Kasumi-1 (cell line): ENCODE measurements around the gene TRAF7.
"Not testable (repeated sequence)": the region's sequence is repeated elsewhere in the genome, so short reads cannot be mapped to it uniquely, and the experiment has no call there.

Source experiments
- DNase-seq, 2 experiments: peaks; one replicate each; lab custom pipeline; 2025; lab: John Stamatoyannopoulos, UW

The TRAF7 gene

DNA sequence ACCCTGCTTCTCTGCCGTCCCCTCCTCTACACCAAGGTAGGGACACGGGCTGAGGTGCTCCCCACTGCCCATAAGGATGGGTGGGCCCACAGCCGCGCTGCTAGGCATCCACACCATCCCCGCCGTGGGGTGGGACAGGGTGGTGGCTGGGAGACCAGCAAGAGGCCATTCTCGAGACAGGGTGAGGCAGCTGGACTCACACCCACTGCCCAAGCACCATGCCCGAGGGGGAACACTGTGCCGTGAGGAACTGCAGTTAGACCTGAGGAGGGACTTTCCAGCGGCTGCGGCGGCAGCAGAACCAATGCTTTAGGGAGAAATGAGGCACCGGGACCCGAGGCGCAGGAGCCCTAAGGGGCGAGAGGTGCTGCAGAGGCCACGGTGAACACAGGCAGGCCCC, 33.2 kb upstream of the TRAF7 start:
- DNase-seq = no peak

DNA sequence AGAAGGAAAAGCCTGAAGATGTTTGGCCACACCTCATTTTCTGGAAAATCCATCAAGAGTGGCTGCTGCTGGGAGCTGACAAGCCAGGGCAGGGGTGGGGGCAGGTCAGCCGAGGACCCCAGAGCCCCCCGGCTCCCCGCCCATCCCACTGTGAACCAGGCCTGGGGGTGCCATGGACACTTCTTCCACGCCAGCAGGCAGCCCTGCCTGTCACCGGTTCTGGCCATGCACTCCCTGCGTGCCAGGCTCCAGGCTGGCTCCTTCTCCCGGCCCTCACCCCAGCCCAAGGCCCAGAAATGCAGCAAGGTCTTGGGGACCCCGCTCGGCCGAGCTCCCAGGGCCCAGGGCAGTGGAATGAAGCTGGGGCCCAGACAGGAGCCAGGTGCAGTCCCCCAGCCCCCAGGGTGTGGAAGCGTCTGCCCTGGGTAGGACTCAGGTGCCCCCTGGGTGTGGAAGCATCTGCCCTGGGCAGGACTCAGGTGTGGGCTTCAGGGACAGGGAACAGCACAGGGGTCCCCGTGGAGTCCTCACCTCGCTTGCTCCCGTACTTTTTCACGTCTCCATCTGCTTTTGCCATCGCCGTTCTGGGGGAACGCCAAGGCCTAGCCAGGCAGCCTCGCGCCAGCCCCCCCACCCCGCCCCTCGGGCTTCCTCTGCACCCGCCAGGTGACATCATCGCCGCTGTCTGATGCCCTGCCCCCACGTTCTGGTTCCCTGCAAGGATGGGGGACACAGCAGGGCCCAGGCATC, 32.5 kb upstream of the TRAF7 start:
- not testable (repeated sequence) for DNase-seq

DNA sequence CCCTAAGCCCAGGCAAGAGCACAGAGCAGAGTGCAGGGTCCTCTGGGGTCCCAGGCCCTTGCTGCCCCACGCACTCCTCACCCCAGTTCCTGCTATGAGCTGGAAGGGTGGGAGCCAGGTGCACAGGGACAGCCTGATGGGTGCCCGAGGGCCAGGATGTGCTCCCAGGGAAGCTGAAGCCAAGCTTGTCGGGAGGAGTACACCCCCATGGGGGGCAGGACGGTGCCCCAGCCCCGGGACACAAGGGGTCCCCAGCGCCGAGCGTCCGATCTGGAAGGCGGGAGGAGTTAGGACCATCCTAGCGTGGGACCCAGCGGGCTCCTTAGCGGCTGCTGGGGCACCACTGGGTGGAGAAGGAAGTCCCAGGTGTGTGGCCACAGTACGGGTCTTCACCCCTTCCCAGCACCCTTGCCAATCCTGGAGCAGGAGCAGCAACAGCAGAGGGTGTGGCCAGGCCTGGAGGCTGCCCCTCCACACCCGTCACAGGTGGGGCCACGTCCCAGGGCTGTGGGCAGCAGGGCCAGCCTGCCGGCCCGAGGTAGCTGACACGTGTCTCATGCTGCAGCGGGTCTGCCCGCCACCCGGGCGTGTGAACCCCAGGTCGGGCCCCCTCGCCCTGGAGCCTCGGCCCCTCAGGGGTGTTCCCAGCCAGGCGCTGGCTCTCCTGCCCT, 31.7 kb upstream of the TRAF7 start:
- DNase-seq = not testable (repeated sequence)

DNA sequence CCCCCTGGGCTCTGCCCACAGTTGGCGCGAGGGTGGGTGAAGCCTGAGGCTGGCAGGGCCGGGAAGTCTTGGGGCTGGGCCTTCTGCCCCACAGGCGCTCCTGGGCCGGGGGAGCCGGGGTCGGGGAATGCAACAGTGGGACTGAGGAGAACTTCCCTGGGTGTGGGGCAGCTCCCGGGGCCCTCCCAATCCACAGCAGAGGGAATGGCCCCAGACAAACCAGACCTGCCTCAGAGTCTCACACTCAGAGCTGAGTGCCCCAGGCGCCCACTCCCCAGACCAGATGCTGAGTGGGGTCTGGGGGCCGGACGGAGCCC, 31.2 kb upstream of the TRAF7 start:
- DNase-seq = not testable (repeated sequence)

DNA sequence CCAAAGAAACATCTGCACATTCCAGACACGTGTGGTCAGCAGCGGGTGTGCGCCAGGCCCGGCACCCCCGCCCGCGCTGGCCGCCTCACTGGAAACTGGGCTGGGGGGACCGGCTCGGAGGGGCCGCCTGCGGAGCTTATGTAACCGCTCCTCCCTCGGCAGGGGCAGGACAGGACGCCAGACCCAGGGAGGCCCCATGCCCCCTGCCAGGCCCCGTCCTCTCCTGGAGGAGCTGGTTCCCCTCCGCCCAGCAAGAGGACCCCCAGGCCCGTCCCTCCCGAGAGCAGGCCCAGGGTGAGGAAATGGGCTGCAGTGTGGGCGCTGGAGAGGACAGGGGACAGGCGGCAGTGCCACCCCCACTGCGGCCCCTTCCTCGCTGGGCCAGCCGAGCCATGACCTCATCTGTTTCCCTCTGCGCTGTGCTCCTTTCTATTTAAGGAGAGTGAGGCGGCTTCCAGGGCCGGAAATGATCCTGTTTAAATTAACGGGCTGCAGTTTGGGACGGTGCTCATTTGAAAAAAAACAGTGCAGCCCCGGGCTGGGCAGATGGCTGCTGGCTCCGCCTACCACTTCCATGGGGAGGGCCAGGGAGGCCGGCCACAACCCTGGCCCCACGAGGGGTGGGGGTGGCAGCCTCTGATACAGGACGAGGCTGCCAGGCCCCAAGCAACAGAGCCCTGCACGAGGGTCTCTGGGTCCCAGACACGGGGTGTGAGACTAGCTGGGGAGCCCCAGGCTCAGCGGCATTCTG, 30.7 kb upstream of the TRAF7 start:
- peak; percentile 29 to 45 for DNase-seq

DNA sequence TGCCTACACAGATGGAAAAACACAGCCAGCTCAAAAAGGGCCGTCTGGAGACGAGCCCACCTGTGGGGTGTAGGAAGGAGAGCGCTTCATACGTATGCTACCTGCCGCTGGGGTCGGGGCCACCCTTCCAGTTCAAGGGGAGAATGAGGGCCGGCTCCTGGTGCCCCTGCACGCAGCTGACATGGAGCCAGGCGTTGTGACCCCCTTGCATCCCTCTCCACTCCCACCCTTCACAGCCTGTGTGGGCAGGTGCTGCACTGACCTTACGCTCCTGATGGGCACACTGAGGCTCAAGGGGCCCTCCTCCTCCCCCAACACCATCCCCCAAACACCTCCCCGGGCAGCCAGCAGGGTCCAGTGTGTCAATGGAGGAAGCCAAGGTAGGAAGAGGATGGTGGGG, 30.0 kb upstream of the TRAF7 start:
- not testable (repeated sequence) for DNase-seq

DNA sequence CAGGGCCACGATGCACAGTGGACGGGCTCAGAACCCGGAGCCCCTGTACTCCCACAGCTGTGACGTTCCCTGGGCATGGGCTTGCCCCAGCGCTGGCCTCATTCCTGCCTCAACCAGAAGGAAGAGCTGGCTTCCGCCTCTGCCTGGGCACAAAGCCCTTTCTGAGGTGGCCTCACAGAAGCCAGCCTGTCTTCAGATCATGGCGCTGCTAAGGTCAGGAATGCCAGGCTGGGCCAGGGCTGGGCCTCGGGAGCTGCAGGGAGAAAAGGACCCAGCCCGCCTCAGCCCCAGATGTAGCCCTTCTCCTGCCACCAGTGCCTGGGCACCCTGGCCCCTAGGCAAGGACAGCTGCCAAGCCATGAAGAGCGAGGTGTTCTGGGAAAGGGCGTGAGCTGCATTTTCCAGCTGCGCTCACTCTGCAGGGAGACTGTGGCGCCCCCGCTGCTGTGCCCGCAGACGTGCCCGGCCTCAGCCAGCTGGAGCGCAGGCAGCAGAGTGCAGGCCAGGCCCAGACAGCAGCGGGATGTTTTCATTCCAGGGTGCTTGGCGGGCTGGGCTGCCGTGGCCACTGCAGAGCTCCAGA, 29.3 kb upstream of the TRAF7 start:
- not testable (repeated sequence) for DNase-seq

DNA sequence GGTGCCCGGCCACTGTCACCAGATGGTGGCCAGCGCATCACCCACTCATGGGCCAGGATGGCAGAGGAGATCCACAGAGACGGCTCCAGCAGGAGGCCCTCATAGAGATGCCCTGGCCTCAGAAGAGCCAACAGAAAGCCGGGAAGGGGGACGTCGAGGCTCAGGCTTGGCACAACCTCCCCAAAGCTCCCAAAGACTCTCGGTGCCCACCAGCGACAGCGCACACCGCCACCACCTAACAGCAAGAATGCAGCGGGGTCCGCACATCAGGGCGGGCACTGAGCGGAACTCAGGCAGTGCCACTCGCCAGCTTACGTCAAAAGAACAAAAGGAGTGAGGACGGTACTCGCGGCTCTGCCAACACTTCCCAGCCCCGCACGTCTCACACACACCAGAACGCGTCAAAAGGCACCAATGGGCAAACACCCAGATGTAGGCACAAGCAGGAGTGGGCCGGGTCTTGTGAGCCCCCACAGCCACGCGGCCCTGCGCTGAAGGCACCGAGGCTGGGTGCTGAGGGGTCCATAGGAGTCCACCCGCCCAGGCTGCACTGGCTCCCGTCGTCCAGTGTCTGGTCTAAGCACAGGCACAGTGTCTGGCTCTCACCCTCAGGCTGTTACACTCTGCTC, 28.5 kb upstream of the TRAF7 start:
- DNase-seq = not testable (repeated sequence)

DNA sequence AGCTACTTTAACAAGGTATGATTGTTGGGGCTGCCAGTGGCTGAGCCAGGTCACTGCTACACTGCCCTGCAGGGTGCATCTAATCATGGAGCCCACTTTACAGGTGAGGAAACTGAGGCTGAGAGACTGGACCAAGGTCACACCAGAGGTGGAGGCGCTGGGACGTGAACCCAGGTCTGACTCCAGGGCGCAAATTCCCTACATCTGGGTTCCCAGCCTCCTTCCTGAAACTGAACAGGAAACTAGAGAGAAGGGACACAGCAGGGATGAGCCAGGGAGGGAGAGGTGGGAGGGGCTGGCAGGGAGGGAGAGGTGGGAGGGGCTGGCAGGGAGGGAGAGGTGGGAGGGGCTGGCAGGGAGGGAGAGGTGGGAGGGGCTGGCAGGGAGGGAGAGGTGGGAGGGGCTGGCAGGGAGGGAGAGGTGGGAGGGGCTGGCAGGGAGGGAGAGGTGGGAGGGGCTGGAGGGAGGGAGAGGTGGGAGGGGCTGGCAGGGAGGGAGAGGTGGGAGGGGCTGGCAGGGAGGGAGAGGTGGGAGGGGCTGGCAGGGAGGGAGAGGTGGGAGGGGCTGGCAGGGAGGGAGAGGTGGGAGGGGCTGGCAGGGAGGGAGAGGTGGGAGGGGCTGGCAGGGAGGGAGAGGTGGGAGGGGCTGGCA, 27.8 kb upstream of the TRAF7 start:
- DNase-seq = not testable (repeated sequence)

DNA sequence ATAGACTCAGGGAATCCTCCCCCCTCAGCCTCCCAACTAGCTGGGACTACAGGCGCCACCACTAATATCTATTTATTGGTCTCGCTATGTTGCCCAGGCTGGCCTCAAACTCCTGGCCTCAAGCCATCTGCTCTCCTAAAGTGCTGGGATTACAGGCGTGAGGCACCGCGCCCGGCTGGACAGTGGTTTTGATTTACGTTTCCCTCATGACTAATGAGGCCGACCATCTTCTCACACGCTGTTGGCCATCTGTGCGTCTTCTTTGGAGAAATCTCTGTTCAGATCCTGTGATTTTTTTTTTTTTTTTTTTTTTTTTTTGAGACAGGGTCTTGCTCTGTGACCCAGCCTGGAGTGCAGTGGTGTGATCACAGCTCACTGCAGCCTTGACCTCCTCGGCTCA, 26.3 kb upstream of the TRAF7 start:
- not testable (repeated sequence) for DNase-seq

DNA sequence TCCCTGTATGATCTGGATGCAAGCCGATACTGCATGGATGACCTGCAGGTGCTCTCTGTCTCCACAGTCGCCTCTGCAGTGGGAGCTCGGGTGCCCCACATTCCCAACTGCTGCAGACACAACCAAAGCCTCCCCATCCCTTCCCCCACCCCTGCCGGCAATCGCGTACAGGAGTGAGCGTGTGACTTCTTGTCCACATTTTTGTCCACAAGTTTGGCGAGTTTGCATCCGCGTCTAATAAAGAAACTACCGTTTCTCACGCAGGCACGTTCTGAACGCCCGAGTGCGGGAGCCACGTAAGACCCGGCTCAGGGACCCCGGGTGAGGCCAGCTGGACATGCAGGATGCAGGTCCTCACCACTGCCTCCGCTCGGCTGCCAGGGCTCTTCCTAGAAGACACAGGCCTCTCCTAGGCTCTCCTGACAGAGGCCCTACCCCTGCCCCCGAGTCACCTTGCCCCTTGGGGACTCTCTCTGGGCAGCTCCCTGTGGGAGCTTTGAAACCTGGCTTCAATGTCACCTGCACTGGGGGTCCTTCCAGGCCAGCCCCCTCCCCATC, 25.6 kb upstream of the TRAF7 start:
- DNase-seq = not testable (repeated sequence)

DNA sequence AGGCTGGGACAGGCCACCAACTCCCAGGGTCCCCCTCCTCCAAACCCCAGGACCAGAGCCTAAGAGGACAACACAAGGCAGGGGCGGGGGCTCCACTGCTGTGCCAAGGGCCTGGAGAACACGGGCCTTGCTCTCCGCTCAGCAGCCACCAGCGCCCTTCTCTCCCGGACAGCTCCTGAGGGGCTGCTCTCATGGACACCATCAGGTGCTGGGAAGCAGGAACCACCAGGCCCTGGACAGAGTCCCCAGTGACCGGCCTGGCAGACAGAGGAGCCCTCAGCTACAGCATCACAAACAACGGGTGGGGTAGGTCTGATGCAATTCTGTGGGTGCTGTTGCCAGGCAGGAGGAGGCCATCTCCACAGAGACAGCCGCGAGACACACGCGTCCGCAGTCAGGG, 21.8 kb upstream of the TRAF7 start:
- DNase-seq = not testable (repeated sequence)

DNA sequence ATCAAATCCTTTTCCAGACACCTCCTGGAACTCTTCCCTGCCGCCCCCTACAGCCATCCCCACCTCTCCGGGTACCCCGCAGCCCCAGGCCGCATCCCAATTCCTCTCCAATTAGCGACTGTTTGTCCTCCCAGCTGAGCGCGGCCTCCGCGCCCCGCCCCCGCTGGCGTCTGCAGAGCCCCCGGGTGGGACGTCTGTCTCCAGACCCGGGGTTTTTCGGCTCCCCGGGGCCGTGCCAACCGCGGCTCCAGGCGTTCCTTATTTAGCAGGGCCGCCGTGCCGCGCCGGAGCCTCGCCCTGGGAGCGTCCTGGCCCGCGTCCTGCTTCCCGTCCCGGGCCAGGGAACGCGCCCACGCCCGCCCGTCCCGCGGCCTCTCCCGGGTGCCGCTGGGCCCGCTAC, 20.5 kb upstream of the TRAF7 start:
- DNase-seq = not testable (repeated sequence)

DNA sequence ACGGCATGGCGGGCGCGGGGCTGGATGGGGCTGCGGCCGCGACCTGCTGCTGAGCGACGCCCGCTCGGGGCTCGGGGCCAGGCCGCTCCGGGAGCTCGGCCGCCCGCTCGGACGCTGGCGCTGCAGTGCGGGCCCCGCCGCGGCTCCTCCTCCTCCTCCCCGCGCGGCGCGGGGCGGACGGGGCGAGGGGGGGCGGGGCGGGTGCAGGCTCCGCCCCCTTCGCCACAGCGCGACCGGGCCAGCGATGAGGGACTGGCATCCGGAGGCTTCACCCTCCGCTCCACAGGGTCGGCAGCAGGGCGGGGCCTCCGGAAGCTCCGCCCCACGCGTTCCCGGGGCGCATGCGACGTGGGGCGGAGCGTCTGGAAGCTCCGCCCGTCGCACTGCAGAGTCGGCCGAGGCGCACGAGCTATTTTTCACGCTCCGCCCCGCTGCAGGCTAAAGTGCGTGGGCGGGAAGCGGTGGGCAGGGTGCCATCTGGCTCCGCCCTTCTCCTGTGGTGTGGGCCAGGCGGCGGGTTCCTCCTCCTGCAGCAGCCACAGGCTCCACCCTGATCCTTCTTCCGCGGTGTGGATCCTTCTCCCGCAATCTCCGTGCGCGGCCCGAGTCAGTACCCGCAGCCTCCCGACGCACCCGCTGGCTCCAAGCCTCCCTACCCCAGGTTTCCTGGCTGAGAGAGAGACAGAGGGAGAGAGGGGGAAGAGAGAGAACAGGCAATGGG, 19.7 kb upstream of the TRAF7 start, which contains the start of gene PKD1:
PKD1 (minus strand) TSS at position 129 of the 721 bp plus-strand sequence. CDS start 209 bp downstream, outside the sequence.
- DNase-seq = peak; percentile 28 to 55

DNA sequence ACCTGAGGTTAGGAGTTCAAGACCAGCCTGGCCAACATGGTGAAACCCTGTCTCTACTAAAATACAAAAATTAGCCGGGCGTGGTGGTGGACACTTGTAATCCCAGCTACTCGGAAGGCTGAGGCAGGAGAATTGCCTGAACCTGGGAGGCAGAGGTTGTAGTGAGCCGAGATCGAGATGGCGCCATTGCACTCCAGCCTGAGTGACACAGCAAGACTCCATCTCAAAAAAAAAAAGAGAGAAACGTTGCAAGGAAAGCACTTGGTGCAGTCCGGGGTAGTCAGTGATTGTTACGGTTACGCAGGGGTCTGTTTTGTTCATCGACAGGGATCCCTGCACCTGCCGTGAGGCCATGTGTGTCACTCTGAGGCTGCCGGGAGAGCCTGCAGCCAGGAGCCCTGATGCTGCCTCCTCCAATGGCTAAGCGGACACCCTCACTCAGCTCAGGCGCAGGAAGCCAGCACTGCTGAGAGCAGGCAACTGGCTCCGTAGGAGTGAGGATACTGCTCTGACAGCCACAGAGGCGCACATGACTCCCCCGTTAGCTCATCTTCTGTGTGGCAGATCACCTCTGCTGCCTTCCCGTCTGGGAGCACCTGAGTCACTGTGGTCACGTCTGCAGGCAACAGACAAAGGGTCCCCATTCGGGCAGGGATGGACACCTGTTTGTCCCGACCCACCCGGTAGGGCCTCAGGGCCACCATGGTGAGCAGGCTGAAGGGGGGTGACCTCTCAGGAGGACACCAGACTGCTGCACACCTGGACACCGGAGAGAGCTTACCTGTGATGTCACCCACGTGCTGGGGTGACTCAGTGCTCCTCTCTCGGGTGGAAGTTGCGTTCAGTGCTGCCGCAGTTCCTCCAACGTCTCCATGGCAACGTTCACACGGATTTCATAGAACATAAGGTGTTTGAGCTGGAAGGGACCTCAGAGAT, 12.4 kb upstream of the TRAF7 start:
- no peak for DNase-seq

DNA sequence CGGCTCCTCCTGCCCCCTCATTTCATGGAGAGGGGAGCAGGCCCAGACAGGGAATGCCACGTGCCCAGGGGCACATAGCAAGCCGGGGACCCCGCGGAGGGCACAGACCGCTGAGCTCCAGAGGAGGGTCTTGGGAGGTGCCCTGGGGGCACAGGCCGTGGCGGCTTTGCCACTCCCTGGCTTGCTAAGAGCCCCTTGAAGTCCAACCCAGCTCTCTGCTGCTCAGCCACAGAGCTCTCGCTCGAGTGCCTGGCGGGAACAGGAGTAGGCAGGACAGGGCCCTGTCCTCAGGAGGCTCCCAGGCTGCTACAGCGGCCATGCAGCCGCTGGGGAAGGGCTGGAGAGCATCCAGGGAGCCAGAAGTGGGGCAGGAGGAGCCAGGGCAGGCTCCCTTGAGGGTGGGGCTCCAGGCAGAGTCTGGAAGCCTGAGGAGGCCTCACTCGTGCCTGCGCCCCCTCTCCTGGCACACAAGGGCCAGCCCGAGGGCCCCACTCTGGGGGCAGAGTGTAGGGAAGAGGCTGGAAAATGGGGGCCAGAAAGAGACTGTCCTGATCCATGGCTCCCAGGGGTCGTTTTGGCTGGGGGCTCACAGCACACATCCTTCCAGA, 11.6 kb upstream of the TRAF7 start:
- DNase-seq = no peak

DNA sequence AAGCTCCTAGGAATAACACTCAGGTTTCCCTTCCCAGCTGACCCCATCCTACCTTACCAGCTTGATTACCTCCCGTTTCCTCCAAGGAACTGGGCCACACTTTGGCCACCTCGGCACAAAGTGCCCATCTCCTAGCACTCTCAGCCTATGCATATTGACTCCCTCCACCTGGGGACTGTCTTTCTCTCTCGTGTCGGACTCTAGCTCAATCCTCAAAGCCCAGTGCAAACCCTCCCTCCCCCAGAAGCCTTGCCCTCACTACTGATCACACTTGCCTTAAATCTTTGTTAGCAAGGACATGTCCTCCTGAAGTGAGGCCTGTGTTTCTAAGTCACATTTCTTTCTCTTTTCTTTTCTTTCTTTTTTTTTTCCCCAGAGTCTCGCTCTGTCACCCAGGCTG, 9.7 kb upstream of the TRAF7 start:
- DNase-seq = no peak

DNA sequence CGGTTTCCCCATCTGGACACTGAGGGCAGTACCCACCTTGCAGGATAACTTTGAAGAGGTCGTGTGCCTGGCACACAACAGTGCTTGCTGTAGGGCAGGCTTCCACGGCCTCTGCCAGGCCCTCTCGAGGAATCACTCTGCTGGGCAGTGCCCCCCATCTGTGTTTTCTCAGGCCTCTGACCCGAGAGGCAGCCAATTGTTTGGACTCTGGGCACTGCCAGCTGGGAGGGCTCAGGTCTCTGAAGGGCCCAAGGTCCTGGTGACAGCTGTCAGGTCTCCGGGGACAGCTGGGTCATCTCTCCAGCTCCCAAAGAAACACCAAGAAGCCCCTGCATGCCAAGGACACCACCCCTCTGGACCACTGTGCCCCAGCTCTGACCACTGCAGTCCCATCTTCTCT, 8.2 kb upstream of the TRAF7 start:
- DNase-seq = no peak
